IPS DF 6.9 (cell line): ENCODE results near the gene SRP68.

Experiments used
- DNase-seq: peaks from one replicate; pipeline ENCODE4 v3.0.0-alpha.2; 2013; ENCODE audit warnings: low read depth, low spot score
- H3K27ac ChIP-seq: one replicate; pipeline ENCODE4 v1.5.1; 2013; ENCODE audit warnings: low read length, control low read depth
- H3K27me3 ChIP-seq: 2 replicates; pipeline ENCODE4 v1.6.1; 2013; ENCODE audit warnings: mild to moderate bottlenecking, low read length; ENCODE audit not compliant: control insufficient read depth, insufficient read depth
- H3K36me3 ChIP-seq: 2 replicates; pipeline ENCODE4 v1.6.1; 2013; ENCODE audit warnings: low read length; ENCODE audit not compliant: control insufficient read depth, insufficient read depth
- H3K4me1 ChIP-seq: 2 replicates; pipeline ENCODE4 v1.6.1; 2013; ENCODE audit warnings: low read length; ENCODE audit not compliant: control insufficient read depth, insufficient read depth
- H3K4me3 ChIP-seq: 2 replicates; pipeline ENCODE4 v1.5.1; 2013; ENCODE audit warnings: mild to moderate bottlenecking, low read length
- H3K9me3 ChIP-seq: 2 replicates; pipeline ENCODE4 v1.6.1; 2013; ENCODE audit warnings: low read length, inconsistent platforms; ENCODE audit not compliant: control insufficient read depth, insufficient read depth
- WGBS: extraction: QIAGEN DNeasy Blood & Tissue Kit; methylation state at CpG from one replicate; pipeline ENCODE4 v1.1.7; 2013; ENCODE audit warnings: mixed read lengths, missing lambda C conversion rate; ENCODE audit not compliant: insufficient read length, insufficient coverage; 5-methylcytosine and 5-hydroxymethylcytosine counted together

Gene SRP68

DNA sequence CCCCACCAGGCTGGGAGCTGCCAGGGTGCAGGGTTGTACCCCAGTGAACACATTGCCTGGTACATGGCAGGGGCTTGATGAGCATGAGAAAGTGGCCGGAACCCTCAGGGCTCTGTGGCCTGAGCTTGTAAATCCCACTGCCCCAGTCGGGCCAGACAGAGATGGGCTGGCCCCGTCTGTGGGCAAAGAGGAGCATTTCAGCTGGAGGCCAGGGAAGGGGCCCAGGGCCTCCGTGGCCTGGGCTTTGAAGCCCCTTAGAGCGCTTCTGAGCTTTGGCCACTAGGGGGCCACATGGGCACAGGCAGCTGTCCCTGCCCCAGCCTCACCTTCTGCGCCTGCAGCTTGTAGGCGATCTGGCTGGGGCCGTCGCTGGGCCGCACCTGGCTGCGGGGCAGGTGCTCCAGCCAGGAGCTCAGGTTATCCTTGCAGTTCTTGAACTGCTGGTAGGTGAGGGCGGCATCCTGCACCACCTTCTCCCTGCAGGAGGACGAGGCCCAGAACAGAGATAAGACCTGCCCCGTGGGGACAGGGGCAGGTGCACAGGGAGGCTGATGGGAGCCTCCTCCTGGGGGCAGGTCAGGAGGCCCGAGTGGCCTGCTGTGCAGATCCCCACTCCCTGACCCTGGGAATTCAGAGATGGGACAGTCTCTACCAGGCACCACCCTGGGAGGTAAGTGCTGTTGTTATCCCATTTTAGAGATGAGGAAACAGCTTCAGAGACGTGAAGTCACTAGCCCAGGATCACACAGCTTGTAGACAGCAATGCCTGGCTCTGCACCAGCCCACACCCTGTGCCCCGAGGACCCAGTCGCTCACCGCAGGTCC, 58.0 kb downstream of the SRP68 start:
- no peak for DNase-seq
- H3K27me3 ChIP-seq, result no peaks in the 10 kb centered on the region
- WGBS, result no CpG with 5 or more reads among the region's 19 CpGs
- no peak overlapping the region for H3K4me3 ChIP-seq
- H3K4me1 ChIP-seq, result no peaks in the 10 kb centered on the region; the same call in 1 of the 2 replicates
- no peak overlapping the region for H3K27ac ChIP-seq
- H3K36me3 ChIP-seq, result no peaks in the 10 kb centered on the region; the same call in 1 of the 2 replicates
- no peaks in the 10 kb centered on the region for H3K9me3 ChIP-seq

DNA sequence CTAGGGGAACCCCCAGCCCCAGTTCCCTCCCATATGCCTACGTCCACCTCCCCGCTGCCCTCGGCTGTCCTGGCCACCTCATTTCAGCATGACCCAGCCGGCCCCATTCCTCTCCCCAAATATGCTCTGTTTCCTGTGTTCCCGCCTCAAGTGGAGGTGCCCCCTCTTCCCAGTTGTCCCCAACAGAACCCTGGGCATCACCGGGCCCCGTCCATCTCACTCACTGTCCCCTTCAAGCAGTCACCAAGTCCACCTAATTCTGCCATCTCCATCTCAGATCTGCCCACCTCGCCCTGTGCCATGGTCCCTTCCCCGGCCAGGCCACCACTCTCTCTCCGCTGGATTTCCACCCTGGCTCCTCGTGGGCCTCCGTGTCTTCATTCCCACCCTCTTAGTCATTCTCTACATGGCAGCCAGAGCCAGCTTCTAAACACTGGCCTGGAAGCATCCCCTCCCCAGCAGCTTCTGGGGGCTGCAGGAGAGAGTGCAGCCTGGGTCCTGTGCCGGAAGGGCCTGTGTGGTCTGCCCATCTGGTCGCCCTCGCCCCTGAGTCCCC, 58.9 kb downstream of the SRP68 start:
- Histone ChIP-seq H3K4me1 (no peaks in the 10 kb centered on the region; the same call in 1 of the 2 replicates), H3K36me3 (no peaks in the 10 kb centered on the region; the same call in 1 of the 2 replicates), H3K27me3 (no peaks in the 10 kb centered on the region), H3K4me3 (no peak overlapping the region), H3K27ac (no peak overlapping the region), H3K9me3 (no peaks in the 10 kb centered on the region)
- no CpG with 5 or more reads among the region's 15 CpGs for WGBS
- no peak for DNase-seq

DNA sequence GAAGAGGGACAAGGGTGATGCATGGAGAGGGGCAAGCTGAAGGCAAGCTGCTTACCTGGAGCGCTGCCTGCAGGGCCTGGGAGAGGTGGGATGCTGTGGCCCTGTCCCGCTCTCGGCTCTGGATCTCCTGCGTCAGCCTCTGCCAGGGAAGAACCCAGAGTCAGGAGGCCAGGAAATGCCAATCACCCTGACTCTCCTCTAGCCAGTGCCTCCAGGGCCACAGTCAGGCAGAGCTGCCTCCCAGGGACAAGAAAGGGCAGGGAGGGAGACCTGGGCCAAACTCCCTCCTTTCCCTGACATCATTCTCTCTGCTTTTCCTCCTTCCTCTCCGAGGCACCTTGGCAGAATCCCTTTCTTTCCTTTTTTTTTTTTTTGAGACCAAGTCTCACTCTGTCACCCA, 60.4 kb downstream of the SRP68 start:
- WGBS, result no CpG with 5 or more reads among the region's 5 CpGs
- no peak for DNase-seq
- no peaks in the 10 kb centered on the region for H3K27me3 ChIP-seq
- H3K4me1 ChIP-seq, result no peaks in the 10 kb centered on the region; the same call in 1 of the 2 replicates
- H3K36me3 ChIP-seq, result no peaks in the 10 kb centered on the region; the same call in 1 of the 2 replicates
- H3K9me3 ChIP-seq, result no peaks in the 10 kb centered on the region
- no peak overlapping the region for H3K4me3 ChIP-seq
- H3K27ac ChIP-seq, result no peak overlapping the region

DNA sequence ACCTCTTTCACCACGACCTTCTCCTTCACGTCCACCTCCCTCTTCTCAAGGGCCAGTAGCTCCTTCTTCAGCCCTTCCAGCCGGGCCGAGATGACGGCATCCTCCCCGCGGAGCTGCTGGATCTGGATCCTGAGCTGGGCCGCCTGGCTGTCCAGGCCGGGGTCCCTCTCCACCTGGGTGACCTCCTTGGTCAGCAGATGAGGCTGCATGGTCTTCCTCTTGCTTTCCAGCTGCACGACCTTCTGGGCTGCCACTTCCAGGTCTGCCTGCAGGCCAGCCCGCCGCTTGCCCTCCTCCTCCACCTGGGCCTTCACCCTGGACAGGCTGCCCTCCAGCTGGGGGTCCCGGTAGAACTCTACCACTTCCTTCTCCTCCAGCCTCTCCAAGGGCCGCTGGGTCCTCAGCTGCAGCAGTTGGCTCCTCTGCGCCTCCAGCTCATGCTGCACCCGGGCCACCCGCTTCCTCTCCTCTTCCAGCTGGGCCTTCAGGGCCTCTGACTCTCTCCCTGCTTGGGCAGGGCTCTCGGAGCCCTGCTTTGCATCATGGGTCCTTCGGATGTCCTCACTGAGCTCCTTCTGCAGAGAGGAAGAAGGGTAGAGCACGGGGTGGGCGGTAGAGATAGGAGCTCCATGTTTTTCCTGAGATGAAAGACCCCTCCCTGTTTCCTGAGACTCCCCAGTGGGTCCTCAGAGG, 62.2 kb downstream of the SRP68 start:
- H3K27ac ChIP-seq, result no peak overlapping the region

DNA sequence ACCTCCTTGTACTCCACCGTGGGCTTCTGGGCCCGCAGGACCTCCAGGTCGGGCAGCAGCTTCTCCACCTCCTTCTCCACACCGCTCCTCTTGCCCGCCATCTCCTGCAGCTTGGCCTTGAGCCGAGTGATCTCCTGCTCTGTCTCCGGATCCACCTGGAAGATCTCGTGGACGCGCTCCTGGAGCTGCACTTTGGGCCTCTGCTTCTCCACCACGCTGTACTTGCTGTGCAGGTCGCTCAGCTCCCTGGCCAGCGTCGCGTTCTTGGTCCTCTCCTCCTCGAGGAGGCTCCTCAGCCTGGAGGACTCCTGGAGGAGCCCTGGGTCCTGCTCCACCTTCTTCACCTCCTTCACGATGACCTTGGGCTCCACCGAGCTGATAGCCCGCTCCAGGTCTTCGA, 62.9 kb downstream of the SRP68 start:
- WGBS, result no CpG with 5 or more reads among the region's 20 CpGs
- H3K27ac ChIP-seq, result no peak overlapping the region
- no peak overlapping the region for H3K4me3 ChIP-seq
- no peaks in the 10 kb centered on the region for H3K4me1 ChIP-seq
- H3K27me3 ChIP-seq, result no peaks in the 10 kb centered on the region
- H3K36me3 ChIP-seq, result no peaks in the 10 kb centered on the region; the same call in 1 of the 2 replicates
- H3K9me3 ChIP-seq, result no peaks in the 10 kb centered on the region
- DNase-seq, result no peak

More for the DNA sequence above, 62.2 kb downstream of the SRP68 start:
- H3K9me3 ChIP-seq, result no peaks in the 10 kb centered on the region
- WGBS, result no CpG with 5 or more reads among the region's 21 CpGs
- no peak for DNase-seq
- H3K27me3 ChIP-seq, result no peaks in the 10 kb centered on the region
- no peak overlapping the region for H3K4me3 ChIP-seq
- H3K36me3 ChIP-seq, result no peaks in the 10 kb centered on the region; the same call in 1 of the 2 replicates
- H3K4me1 ChIP-seq, result no peaks in the 10 kb centered on the region; the same call in 1 of the 2 replicates

DNA sequence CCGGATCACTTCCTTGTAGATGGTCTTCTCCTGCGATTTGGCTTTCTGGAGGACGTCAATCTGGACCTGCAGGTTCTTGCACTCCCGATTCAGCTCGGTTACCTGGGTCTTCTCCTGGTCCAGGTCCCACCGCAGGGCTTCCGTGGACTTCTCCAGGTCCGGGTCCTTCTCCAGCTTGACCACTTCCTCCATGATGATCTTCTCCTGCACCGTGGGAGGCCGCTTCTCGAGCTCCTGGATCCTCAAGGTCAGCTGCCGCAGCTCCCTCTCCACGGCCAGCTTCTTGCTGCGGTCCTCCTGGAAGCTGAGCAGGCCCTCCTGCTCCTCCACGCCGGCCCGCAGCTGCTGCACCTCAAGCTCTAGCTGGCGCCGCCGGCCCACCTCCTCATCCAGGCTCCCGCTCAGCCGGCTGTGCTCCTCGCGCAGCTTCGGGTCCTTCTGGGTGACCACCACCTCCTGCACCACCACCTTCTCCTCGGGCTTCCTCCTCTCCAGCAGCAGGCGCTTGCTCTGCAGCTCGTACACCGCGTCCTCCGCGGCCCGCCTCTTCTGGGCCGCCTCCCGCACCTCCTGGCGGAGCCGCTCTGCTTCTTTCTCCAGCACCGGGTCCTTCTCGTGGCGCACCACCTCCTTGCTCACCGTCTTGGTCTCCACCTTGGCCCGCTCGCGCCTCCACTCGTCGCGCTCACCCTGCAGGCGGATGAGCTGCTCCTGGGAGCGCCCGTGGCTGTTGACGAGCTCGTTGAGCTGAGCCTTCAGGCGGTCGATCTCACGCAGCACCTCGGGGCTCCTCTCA, 63.5 kb downstream of the SRP68 start:
- Histone ChIP-seq H3K9me3 (no peaks in the 10 kb centered on the region), H3K27ac (no peak overlapping the region), H3K36me3 (no peaks in the 10 kb centered on the region; the same call in 1 of the 2 replicates), H3K4me1 (no peaks in the 10 kb centered on the region), H3K27me3 (no peaks in the 10 kb centered on the region), H3K4me3 (no peak overlapping the region)
- DNase-seq, result no peak
- no CpG with 5 or more reads among the region's 56 CpGs for WGBS

DNA sequence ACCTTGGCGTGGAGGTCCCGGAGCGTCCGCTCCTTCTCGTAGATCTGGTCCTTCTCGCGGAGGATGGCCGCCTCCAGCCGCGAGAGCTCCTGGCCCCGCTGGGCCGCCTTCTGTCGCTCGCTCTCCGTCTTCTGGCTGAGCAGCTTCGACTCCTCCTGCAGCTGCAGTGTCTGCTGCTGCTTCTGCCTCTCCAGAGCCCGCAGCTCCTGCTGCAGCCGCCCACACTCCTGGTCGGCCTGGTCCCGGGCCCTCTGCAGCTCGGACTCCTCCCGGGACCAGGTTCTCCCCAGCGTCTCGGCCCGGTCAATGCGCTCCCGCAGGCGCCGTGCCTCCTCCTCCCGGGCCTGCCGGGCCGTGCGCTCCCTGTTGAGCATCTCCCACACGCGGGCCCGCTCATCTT, 64.1 kb downstream of the SRP68 start:
- DNase-seq, result no peak
- Histone ChIP-seq H3K36me3 (no peaks in the 10 kb centered on the region; the same call in 1 of the 2 replicates), H3K9me3 (no peaks in the 10 kb centered on the region), H3K27ac (no peak overlapping the region), H3K4me1 (no peaks in the 10 kb centered on the region), H3K4me3 (no peak overlapping the region), H3K27me3 (no peaks in the 10 kb centered on the region)
- no CpG with 5 or more reads among the region's 36 CpGs for WGBS

DNA sequence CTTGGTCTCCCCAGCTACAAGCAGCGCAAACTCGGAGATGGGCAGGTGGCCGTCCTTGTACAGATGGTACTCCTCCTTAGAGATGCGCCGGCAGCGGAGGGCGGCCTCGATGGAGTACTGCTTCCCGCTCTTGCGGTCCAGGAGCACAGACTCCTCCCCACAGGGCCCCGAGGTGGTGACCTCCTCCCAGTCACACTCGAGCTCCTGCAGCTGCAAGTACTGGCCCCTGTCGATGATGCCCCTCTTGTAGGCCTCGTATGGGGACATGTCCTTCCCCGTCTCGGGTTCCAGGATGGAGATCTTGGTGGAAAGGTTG, 64.5 kb downstream of the SRP68 start:
- DNase-seq, result no peak
- Histone ChIP-seq H3K27me3 (no peaks in the 10 kb centered on the region), H3K4me3 (no peak overlapping the region), H3K36me3 (no peaks in the 10 kb centered on the region; the same call in 1 of the 2 replicates), H3K9me3 (no peaks in the 10 kb centered on the region), H3K27ac (no peak overlapping the region), H3K4me1 (no peaks in the 10 kb centered on the region)
- no CpG with 5 or more reads among the region's 16 CpGs for WGBS

DNA sequence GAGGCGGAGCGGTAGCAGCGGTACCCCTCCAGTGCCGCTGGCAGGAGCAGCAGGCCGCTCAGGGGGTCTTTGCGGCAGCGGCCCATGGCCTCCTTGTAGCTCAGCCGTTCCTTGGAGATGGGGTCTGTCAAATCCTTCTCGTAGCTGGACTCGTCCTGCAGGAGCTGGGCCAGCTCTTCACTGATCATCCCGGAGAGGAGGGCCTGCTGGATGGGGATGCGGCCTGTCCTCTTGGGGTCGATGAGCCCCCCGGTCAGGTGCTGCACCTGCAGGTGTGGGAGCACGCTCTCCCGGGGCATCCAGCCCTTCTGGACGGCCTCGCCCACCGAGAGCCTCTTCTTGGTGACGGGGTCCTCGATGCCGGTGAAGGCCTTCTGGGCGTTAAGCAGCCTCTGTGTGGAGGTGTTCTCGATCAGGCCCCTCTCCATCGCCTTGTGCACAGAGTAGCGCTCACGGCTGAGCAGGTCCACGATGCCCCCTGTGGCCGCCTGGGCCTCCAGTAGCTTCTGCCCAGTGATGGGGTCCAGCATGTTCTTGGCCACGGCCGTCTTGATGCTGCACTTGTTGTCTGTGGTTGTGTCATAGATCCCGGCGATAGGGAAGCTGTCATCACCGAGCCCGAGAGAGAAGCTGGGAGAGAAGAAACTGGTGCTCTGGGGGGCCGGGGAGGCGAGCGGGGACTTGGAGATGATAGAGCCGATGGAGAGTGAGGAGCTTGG, 65.0 kb downstream of the SRP68 start:
- H3K27me3 ChIP-seq, result no peaks in the 10 kb centered on the region
- WGBS, result no CpG with 5 or more reads among the region's 39 CpGs
- no peaks in the 10 kb centered on the region for H3K9me3 ChIP-seq
- no peak for DNase-seq
- H3K4me3 ChIP-seq, result no peak overlapping the region
- H3K4me1 ChIP-seq, result no peaks in the 10 kb centered on the region
- no peaks in the 10 kb centered on the region; the same call in 1 of the 2 replicates for H3K36me3 ChIP-seq
- H3K27ac ChIP-seq, result no peak overlapping the region
